HUDEP-2 (cell line): ENCODE results near the gene RUBCN.
"Not testable (repeated sequence)": the region's sequence is repeated elsewhere in the genome, so short reads cannot be mapped to it uniquely, and the experiment has no call there.

Source experiments
- DNase-seq, 76 experiments: peaks; one replicate each; lab custom pipeline; 2025; ENCODE audit not compliant: unreplicated experiment in 76 of 76; lab: John Stamatoyannopoulos, UW

Gene RUBCN

DNA sequence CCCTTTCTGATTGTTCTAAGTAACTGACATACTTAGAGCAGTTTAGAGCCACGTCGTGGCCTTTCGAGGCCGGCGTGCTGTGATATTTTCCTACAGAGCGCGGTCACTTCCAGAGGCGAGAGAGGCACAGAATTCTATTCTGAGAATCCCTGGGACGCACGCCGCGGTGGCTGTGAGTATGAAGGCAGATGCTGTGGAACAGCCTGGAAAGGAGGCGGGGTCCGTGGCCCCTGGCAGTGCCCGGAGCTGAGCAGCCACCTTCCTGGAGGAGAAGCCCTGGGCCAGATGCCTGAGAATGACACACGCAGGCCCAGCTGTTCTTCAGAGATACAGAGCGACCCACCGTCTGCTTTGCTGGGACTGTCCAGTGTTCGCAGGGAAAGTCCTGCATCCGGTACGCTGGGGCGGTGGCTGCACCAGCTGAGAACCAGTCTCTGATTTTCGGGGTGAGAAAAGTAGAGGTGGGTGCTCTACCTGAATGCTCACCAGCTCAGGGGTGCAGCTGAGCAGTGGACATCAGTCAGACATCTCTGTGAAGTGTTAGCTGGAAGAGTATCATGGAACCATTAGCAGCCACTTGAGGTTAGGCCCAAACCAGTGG is 75.4 kb downstream of the RUBCN start:
- DNase-seq, result not testable (repeated sequence)

DNA sequence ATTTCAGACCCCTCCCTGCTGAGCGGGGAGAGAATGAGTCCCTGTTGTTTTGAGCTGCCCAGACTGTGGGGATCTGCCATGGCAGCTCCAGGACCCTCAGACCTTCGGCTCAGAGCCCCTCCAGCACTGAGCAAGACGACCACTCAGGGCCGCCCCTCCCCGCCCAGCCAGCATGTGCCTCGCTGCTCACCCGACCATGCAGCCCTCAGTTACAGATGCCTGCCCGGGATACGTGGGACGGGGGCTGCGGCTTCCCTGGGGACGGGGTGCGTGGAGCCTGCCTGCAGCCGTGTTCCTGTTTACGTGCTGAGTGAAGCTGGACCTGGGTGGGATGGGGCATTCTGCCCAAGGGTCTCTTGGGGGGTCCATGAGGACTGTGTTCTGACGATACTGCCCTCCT is 77.0 kb downstream of the RUBCN start:
- not testable (repeated sequence) for DNase-seq

DNA sequence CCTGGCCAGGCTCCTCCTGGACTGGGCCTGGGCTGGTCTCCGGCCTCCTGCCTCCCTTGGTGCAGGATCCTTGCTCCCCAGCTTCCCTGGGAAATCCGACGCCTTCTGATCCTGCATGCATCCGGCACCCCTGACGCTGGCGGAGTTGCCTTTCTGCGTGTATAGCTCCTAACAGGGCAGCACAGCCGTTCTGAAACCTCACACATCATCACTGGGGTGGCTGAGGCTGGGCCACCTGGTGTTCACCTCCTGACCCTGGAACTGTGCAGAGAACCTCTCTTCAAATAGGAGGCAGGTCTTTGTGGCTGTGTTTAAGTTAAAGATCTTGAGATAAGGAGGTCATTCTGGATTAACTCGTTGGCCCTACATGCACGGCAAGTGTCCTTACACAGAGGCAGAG is 77.6 kb downstream of the RUBCN start:
- not testable (repeated sequence) for DNase-seq

DNA sequence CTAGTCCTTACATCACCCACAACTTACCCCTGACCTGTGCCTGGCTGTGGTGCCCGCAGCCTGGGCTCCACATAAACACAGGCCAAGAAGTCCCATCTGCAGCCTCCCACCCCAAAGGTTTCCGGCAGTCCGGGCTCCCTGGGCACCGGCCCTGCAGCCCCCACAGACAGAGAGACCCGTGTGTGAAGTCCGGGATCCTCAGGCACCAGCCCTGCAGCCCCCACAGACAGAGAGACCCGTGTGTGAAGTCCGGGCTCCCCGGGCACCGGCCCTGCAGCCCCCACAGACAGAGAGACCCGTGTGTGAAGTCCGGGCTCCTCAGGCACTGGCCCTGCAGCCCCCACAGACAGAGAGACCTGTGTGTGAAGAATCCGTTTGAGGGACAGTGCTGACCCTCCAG is 78.0 kb downstream of the RUBCN start:
- DNase-seq, result not testable (repeated sequence)

DNA sequence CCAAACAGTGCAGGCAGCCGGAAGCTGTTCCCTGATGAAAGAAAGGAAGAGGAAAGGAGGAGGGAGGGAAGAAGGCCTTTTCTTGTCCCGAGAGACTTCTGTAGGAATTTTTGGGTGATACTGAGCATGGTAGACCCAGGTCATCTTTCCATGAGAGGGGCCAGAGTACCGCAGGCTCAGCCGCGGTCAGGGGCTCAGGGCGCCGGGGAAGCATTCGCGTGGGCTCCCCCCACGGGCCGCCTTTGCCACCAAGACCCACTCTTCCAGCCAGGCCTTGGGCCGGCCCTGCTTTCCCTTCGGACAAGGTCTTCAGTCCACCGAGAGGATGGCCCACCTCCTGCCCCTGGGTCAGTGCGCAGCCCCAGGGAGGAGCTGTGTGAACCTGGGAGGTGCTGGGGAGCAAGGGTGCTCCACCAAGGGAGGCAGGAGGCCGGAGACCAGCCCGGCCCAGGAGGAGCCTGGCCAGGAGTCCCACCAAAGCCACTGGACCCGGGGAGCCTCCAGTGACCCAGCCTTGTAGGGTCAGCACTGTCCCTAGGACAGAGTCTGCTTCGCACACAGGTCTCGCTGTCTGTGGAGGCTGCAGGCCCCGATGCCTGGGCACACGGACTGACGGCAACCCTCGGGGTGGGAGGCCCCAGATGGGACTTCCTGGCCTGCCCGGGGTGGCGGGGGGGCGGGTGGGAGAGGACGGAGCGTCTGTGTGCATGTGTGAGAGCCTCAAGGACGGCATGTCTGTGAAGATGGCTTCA is 79.0 kb downstream of the RUBCN start:
- not testable (repeated sequence) for DNase-seq

DNA sequence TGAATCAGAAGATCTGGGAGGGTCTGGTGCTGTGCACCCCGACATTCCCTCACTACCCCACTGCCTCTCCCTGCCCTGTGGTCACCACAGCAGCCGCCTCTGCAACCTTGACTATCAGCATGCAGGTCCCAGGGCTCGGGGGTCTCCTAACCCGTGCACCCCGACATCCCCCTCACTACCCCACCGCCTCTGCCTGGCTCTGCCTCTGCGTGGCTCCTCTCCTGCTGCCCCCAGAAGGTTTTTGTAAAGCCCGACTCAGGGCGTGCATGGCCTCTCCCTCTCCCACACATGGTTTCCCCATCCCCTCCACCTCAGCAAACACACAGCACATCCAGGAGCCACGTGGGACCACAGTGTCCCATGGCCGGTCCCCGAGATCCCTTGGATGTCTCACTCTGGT is 79.7 kb downstream of the RUBCN start:
- DNase-seq, result not testable (repeated sequence)

DNA sequence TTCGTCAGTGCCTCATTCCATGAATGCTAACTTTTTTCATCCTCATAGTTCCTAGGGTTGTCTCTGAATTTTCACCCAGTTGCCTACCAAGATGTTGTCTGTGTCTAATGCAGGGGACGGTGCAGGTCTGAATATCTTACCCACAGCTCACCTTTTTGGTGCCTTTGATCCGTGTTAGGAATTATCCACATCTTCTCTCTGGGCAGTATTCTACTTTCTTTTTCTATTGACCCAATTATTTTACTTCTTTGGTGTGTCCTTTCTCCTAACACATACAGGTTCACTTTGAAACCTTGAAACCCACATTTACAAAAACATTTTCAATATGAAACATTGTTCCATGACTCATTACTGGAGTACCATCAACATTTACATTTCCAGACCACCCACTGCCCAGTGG is 80.6 kb downstream of the RUBCN start:
- DNase-seq, result not testable (repeated sequence)

DNA sequence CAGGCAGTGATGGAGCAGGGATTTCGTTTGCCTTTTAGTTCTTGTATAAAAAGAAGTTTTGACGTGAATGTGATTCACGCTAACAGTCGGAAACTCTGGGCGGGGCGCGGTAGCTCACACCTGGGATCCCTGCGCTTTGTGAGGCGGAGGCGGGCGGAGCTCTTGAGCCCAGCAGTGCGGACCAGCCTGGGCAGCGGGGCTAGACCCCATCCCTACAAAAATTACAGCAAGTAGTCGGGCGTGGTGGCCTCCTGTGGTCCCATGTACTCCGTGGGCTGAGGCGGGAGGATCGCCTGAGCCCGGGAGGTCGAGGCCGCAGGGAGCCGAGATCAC is 81.7 kb downstream of the RUBCN start:
- DNase-seq, result not testable (repeated sequence)

DNA sequence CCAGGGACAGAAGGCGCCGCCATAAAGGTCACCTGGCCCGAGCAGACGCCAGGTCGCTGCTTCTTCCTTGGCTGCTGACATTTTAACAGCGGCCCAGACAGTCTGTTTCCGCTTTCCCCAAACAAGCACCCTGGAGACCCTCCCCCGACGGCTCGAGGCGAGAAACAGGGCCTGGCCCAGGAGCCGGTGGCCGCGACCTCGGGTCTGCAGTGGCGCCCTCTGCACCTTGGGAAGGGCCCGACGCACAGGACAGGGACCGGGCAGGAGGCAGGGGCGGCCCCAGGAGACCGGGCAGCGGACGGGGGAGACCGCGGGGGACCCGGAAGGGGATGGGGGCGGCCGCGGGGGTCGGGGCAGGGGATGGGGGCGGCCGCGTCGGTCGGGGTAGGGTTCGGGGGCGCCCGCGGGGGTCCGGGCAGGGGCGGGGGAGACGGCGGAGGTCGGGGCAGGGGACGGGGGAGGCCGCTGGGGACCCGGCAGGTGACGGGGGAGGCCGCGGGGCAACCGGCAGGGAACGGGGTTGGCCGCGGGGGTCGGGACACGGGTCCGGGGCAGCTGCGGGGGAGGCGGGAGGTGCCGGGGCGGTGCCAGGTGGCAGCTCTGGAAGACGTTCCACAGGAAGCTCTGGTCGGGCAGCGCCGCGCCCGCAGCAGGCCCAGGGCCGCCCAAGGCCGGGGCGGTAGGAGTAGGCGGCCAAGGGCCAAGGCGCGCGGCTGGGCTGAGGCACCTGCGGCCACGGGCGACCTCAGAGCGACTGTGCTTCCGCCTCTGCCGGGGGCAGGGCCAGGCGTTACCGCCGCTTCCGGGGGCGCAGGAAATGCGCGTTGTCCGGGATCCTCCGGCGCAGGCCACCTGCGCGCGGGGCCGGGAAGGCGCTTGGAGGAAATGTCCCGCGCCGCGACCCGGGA is 82.4 kb downstream of the RUBCN start:
- not testable (repeated sequence) for DNase-seq

DNA sequence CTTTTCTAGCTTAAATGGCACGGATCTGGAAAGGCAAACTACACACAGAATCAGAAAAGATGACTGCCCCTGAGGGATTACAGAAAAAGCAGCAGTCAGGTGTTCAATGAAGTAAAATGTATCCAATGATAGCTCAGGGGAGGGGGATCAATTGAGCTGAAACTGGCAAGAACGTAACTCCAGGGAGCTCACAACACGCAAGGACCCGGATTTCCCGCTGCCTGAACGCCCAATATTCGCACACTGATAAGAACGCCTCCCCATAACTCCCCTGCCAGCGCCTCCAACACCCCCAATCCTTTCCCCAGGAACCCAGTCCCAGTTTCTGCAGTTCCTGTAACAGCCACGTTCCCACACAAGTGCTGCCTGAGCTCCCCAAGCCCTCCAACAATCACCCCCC is 83.8 kb downstream of the RUBCN start:
- DNase-seq, result not testable (repeated sequence)

DNA sequence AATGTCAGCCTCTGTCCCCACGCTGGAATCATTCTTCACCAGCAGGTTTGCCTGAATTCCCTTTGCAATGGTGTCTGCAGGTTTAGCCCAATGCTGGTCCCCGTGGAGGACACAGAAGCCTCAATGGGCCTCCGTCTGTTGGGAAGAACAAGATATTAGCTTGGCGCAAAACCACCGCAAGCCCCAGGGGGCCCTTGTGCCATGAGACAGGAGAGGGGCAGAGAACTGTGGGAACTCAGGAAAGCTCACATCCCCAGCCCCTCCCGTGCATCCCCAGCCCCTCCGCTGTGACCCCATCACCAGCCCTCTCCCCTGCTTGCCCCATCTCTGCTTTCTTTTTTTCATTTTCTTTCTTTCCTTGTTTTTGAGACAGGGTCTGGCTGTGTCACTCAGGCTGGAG is 89.1 kb downstream of the RUBCN start:
- DNase-seq, result not testable (repeated sequence)

DNA sequence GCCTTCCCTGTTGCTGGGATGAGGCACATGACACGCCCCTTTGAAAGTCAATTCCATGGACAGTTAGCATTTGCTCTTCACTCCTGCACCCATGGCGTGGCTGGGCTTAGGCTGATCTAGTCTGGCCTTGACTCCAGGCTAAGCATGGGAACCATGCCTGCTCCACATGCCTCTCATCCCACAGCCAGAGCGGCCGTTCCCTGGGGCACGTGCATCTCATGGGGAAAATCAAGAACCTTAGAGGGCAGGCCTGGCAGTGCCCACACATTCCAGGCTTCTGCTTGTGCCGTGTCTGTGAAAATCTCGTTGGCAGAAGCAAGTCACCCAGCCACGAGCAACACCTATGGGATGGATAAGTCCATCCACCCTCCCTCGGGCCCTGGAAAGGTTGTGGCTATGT is 89.5 kb downstream of the RUBCN start:
- not testable (repeated sequence) for DNase-seq

DNA sequence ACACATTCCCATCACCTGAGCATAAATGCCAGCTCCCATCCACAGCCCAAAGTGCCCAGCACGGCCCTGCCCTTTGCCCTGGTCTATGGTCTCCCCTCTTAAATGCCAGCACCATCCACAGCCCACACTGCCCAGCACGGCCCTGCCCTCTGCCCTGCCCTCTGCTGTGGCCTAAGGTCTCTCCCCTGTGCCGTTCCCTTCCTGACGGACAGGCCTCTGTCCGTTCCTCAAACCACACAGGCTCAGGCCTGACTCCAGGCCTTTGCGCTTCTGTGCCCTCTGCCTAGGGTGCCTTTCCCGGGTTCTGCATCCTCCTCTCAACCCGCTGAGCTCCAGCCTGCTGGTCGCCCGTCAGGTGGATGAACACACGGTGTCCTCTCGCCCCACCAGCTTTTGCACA is 90.4 kb downstream of the RUBCN start:
- not testable (repeated sequence) for DNase-seq

DNA sequence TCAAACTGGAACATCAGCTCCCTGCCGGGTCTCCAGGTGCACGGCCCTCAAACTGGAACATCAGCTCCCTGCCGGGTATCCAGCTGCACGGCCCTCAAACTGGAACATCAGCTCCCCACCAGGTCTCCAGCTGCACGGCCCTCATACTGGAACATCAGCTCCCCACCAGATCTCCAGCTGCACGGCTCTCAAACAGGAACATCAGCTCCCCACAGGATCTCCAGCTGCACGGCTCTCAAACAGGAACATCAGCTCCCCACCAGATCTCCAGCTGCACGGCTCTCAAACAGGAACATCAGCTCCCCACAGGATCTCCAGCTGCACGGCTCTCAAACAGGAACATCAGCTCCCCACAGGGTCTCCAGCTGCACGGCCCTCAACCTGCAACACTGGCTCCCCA is 99.1 kb downstream of the RUBCN start:
- DNase-seq, result not testable (repeated sequence)

DNA sequence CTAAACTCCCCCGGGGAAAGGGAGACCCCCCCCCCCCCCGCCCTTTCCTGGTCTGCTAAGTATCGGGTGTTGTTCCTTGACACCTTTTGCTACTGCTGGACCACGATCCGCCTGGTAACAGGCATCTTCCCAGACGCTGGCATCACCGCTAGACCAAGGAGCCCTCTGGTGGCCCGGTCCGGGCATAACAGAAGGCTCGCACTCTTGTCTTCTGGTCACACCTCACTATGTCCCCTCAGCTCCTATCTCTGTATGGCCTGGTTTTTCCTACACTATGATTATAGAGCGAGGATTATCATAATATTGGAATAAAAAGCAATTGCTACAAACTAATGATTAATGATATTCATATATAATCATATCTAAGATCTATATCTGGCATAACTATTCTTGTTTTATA is 104.7 kb downstream of the RUBCN start:
- not testable (repeated sequence) for DNase-seq

DNA sequence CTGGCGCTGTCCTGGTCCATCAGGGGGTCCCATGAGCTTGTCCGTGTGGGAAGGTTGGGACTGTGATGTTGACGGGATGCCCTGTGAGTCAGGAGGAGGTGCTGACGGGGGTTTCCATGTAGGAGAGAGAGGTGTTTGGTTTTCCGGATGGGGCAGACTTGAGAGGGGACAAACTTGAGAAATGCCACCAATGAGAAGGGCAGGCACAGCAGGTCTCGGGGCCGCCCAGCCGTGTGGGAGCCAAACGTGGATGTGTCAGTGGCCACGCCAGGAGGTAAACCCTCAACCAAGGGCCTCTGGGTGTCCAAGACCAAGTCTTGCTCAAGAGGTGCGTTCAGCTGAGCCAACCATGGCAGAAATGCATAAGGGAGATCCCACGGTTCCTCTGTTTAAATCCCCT is 105.9 kb downstream of the RUBCN start:
- DNase-seq, result not testable (repeated sequence)

DNA sequence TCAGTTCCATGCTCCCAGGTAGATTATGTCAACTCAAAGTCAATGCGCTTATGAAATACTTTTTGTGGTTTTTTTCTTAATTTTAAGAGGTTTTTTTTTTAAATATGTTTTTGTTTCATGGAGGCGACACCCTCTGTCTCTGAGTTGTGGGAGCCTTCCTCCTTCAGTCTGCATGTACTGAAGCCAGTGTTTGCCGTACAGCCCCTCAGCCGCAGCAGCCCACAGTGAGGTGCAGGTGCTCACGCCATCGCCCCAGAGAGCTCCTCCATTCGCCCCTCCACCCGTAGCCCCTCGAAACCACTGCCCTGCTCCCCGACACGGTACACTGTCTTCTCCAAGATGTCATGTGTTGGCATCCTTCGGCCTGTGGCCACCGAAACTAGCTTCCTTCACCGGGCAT is 107.4 kb downstream of the RUBCN start:
- not testable (repeated sequence) for DNase-seq

DNA sequence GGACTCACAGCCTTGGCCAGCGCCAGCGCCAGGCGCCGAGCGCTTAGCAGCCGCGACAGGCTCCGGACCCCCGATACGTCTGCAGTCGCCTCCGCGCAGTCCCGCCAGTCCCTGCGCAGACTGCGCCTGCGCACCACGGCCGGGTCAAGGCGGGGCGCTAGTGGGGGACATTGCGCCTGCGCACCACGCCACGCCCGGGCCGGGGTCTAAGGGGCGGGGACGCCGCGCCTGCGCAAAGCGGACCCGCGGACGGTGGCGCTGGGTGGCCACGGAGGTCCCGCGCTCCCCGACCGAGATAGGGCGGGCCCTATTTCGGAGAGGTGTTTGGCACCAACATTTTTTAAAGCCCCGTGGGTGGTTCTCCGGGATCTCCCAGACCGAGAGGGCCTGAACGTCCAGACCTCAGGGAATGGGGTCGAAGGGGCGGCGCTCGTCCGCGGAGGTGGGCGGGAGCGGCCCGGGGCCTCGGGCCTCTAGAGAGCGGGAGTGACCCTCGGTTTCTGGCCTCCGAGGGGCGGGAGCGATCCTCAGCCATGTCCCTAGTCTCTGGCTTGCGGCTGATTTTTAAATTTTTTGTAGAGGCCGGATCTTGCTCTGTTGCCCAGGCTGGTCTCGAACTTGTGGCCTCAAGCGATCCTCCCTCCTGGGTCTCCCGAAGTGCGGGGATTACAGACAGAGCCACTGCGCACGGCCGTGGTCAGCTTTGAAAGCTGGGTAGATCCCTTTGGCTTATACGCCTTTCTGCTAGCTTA is 108.8 kb downstream of the RUBCN start:
- not testable (repeated sequence) for DNase-seq

DNA sequence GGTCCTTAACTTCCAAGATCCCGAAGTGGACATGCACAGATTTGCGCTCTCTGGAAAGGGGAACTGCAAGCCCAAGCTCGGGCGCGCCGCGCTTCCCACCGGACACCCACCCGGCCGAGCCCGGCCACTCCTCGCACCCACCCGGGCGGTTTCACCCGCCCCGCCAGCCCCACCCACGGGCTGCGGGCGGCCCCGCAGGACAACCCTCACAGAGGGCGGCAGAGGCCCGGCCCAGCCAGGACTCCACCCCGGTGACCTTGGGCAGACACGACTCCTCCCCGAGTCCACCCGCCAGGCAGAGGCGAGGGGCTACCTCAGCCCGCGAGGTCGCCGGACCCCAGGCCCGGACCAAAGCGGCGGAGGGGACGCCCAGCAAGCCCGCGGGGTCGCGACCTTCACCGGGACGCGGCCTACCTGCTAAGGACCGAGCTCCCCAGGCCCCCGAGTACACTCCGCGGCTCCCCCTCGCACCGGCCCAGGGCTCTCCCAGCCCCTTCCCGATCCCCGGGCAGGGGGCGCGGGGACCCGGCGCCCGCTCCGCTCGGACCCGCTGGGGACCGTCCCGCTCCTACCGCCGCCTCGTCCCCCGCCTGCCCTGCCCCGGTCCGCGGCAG is 109.4 kb downstream of the RUBCN start:
- not testable (repeated sequence) for DNase-seq
